Measurements from ENCODE around the gene TMEM101.

GRCh38 chr17:43966276-43966675 is 48.5 kb downstream of the TMEM101 start:
- TF ChIP-seq ASH2L (IDR thresholded peaks at IDR 0.05; ENCODE audit: borderline replicate concordance, low read depth) (no peak), CTCF (IDR thresholded peaks at IDR 0.05 in 2 of 3, conservative IDR thresholded peaks at IDR 0.05 in 1 of 3; ENCODE audit: control insufficient read depth in 2 of 3, extremely low read depth in 1 of 3, insufficient read depth in 1 of 3, low read depth in 3 of 3, low read length in 3 of 3) (no peak), CBFB (IDR thresholded peaks at IDR 0.05; ENCODE audit: low read depth) (no peak), POLR2A (IDR thresholded peaks at IDR 0.05; ENCODE audit: low read depth, low read length) (no peak)
